ENCODE results near the gene SPRR2F. TPM values are rescaled to one million over a fixed set of nuclear protein-coding genes. Genes with fewer than 3 reads are reported as not detected.

SPRR2F gene
- total and polyA plus RNA-seq, 9 of the 15 experiments (the other 6 are each of a cell fraction or from before 2014, with no cell fraction given) = 0.22 to 2.0 (median 0.41) TPM; not detected in 4

- TF ChIP-seq JUND (IDR thresholded peaks at IDR 0.05; ENCODE audit: borderline replicate concordance, low read depth, low read length) (peak; percentile 24; the same call in 1 of the 2 replicates), JUND (tag; IDR thresholded peaks at IDR 0.05; ENCODE audit: borderline replicate concordance, low read depth, low read length) (no peak), MIER1 (IDR thresholded peaks at IDR 0.05; ENCODE audit: low read depth) (no peak), SIN3B (IDR thresholded peaks at IDR 0.05; ENCODE audit: low read depth) (no peak), ZNF551 (CRISPR knock-in tag; IDR thresholded peaks at IDR 0.05) (no peak), CXXC5 (CRISPR knock-in tag; IDR thresholded peaks at IDR 0.05) (no peak), DPF2 (IDR thresholded peaks at IDR 0.05) (0 out of 2 replicates have a peak, but pooled peaks have one; percentile 37), ATF6 (CRISPR knock-in tag; IDR thresholded peaks at IDR 0.05) (no peak), ZNF395 (CRISPR knock-in tag; IDR thresholded peaks at IDR 0.05) (no peak), ZNF668 (CRISPR knock-in tag; IDR thresholded peaks at IDR 0.05) (no peak), SLC30A9 (CRISPR knock-in tag; IDR thresholded peaks at IDR 0.05) (no peak), CEBPG (CRISPR knock-in tag; IDR thresholded peaks at IDR 0.05) (no peak), CEBPG (tag; conservative IDR thresholded peaks at IDR 0.05 in 1 of 2, IDR thresholded peaks at IDR 0.05 in 1 of 2) (no peak), EP300 (IDR thresholded peaks at IDR 0.05; ENCODE audit: low read length) (0 out of 2 replicates have a peak, but pooled peaks have one; percentile 7), ASH1L (IDR thresholded peaks at IDR 0.05; ENCODE audit: borderline replicate concordance, low read depth, partially characterized antibody) (no peak), SIRT6 (IDR thresholded peaks at IDR 0.05; ENCODE audit: low read depth, low read length) (no peak), ZNF134 (CRISPR knock-in tag; conservative IDR thresholded peaks at IDR 0.05) (no peak), C11orf30 (IDR thresholded peaks at IDR 0.05; ENCODE audit: low read depth) (no peak), HLTF (IDR thresholded peaks at IDR 0.05) (no peak), ZNF512 (tag; IDR thresholded peaks at IDR 0.05) (no peak), IFI16 (CRISPR knock-in tag; IDR thresholded peaks at IDR 0.05) (no peak), ARID3B (CRISPR knock-in tag; IDR thresholded peaks at IDR 0.05; ENCODE audit: borderline replicate concordance) (no peak)
These were observed 40.2 kb downstream of the SPRR2F start (continued) for GRCh38 chr1:153072806-153073726.

All from K562 (cell line).